Peyer's patch (tissue), 4 donors: ENCODE measurements around the gene SSH2. TPM values are rescaled to one million over a fixed set of nuclear protein-coding genes. Genes with fewer than 3 reads are reported as not detected.

Source experiments
- DNase-seq, 3 donors: peaks; one replicate each; pipeline ENCODE4 v3.0.0-alpha.2; 2017 to 2019
- H3K27ac ChIP-seq, 4 donors: fragments of 200-600 bp; sonication (generic); one replicate each; pipeline ENCODE4 v1.5.1; 2016 to 2019
- H3K27me3 ChIP-seq, 2 donors: fragments of 200-600 bp; sonication (generic); one replicate each; pipeline ENCODE4 v1.5.1; 2019
- H3K36me3 ChIP-seq, 3 donors: fragments of 200-600 bp; sonication (generic); one replicate each; pipeline ENCODE4 v1.5.1; 2016 to 2019
- H3K4me1 ChIP-seq, 4 donors: fragments of 200-600 bp; sonication (generic); one replicate each; pipeline ENCODE4 v1.5.1; 2016 to 2019
- H3K4me3 ChIP-seq, 4 donors: fragments of 200-600 bp; sonication (generic); 1 replicate in 3 of 4; 2 replicates in 1 of 4; pipeline ENCODE4 v1.5.1; 2016 to 2019; ENCODE audit warnings: mild to moderate bottlenecking in 1 of 4
- H3K9me3 ChIP-seq, 4 donors: fragments of 200-600 bp; sonication (generic); one replicate each; pipeline ENCODE4 v1.5.1; 2016 to 2019; ENCODE audit warnings: mild to moderate bottlenecking in 1 of 4
- POLR2A ChIP-seq, 2 donors: fragments of 450-650 bp; IDR thresholded peaks; one replicate each; pipeline ENCODE4 v1.5.1; 2017; ENCODE audit warnings: antibody characterized with exemption in 2 of 2, mild to moderate bottlenecking in 2 of 2, moderate library complexity in 2 of 2
- total RNA-seq, 4 donors: library from RNA; depleted of rRNA; stranded (reverse); fragments of >200 nt; gene quantifications; one replicate each; pipeline ENCODE4 v1.1.0, GENCODE V29; 2016
- TF ChIP-seq, protein P1 (sequence below), 6 experiments: fragments of 450-650 bp in 4 of 6; fragments of 200-600 bp in 2 of 6; sonication (generic) in 1 of 6; IDR thresholded peaks; one replicate each; pipeline ENCODE4 v1.5.1; 2017 to 2019; ENCODE audit warnings: antibody characterized with exemption in 6 of 6, mild to moderate bottlenecking in 3 of 6, moderate library complexity in 1 of 6

Gene SSH2
- total RNA-seq, 4 donors from 2014 or later: 45.4 to 139 (median 58.2) TPM

DNA sequence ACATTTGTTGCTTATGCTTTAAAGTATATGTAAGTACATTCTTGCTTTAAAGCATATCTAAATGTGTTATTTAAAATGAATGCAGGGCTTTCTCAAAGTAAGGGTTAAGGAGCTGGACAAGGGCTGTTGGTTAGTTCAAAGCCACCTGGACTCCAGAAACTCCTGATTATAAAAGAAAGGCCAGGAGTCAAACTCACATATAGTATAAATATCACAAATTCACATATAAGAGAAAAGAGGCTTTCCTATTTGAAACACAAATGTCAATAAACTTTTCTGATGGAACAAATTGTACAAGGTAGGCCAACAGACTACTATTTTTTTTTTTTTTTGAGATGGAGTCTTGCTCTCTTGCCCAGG, 222.8 kb downstream of the SSH2 start:
- Histone ChIP-seq H3K9me3 (no peaks in the 10 kb centered on the region), H3K27me3 (no peaks in the 10 kb centered on the region), H3K4me1 (peaks cover 0 to 38% (median 0%) of the 10 kb centered on the region in 4 donors), H3K36me3 (peaks cover 0 to 9% (median 0%) of the 10 kb centered on the region in 3 donors), H3K27ac (peak overlapping the region; percentile 73 to 82 (median 78)), H3K4me3 (peak overlapping the region in 1 of 4 donors; percentile 11)
- TF ChIP-seq, protein P1, sequence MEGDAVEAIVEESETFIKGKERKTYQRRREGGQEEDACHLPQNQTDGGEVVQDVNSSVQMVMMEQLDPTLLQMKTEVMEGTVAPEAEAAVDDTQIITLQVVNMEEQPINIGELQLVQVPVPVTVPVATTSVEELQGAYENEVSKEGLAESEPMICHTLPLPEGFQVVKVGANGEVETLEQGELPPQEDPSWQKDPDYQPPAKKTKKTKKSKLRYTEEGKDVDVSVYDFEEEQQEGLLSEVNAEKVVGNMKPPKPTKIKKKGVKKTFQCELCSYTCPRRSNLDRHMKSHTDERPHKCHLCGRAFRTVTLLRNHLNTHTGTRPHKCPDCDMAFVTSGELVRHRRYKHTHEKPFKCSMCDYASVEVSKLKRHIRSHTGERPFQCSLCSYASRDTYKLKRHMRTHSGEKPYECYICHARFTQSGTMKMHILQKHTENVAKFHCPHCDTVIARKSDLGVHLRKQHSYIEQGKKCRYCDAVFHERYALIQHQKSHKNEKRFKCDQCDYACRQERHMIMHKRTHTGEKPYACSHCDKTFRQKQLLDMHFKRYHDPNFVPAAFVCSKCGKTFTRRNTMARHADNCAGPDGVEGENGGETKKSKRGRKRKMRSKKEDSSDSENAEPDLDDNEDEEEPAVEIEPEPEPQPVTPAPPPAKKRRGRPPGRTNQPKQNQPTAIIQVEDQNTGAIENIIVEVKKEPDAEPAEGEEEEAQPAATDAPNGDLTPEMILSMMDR (IDR thresholded peaks at IDR 0.05): no peak
- no peak for TF ChIP-seq POLR2A (IDR thresholded peaks at IDR 0.05)
- DNase-seq: no peak

DNA sequence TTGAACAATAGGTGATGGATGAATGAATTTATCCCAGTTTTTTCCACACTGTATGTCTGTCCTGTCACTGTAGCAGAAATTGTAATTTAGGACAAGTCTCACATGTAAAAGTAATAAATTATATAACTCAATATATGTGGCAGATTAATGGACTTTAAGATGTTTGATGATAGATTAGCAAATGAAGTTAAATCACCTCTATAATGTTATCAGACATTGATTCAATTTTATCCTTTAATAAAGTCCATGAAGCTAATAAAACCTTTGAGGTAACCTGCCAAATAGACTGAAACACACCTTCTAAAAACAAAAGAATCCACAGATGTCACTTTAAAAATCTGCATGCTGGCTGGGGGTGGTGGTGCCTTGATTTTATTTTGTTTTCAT, 224.0 kb downstream of the SSH2 start:
- H3K27ac ChIP-seq: peak overlapping the region; percentile 73 to 82 (median 78)
- peaks cover 0 to 19% (median 0%) of the 10 kb centered on the region in 3 donors for H3K36me3 ChIP-seq
- H3K27me3 ChIP-seq: no peaks in the 10 kb centered on the region
- no peaks in the 10 kb centered on the region for H3K9me3 ChIP-seq
- TF ChIP-seq, protein P1 (IDR thresholded peaks at IDR 0.05): no peak
- no peak for TF ChIP-seq POLR2A (IDR thresholded peaks at IDR 0.05)
- H3K4me1 ChIP-seq: peaks cover 0 to 33% (median 0%) of the 10 kb centered on the region in 4 donors
- no peak for DNase-seq
- no peak overlapping the region for H3K4me3 ChIP-seq

GRCh38 chr17:29705386-29705785, 224.6 kb downstream of the SSH2 start:
- Histone ChIP-seq H3K27ac (peak overlapping the region; percentile 73 to 82 (median 78)), H3K4me1 (peaks cover 0 to 30% (median 0%) of the 10 kb centered on the region in 4 donors), H3K36me3 (peaks cover 0 to 25% (median 0%) of the 10 kb centered on the region in 3 donors), H3K9me3 (no peaks in the 10 kb centered on the region), H3K4me3 (no peak overlapping the region), H3K27me3 (no peaks in the 10 kb centered on the region)
- no peak for DNase-seq
- TF ChIP-seq POLR2A (IDR thresholded peaks at IDR 0.05): no peak
- TF ChIP-seq, protein P1 (IDR thresholded peaks at IDR 0.05): no peak

GRCh38 chr17:29699283-29699682, 230.7 kb downstream of the SSH2 start:
- DNase-seq: no peak
- H3K36me3 ChIP-seq: peaks cover 0 to 43% (median 0%) of the 10 kb centered on the region in 3 donors
- TF ChIP-seq, protein P1 (IDR thresholded peaks at IDR 0.05): no peak
- no peak for TF ChIP-seq POLR2A (IDR thresholded peaks at IDR 0.05)
- peaks cover 0 to 2% (median 0%) of the 10 kb centered on the region in 4 donors for H3K4me1 ChIP-seq
- no peaks in the 10 kb centered on the region for H3K9me3 ChIP-seq
- H3K27me3 ChIP-seq: no peaks in the 10 kb centered on the region
- no peak overlapping the region for H3K4me3 ChIP-seq
- H3K27ac ChIP-seq: no peak overlapping the region

DNA sequence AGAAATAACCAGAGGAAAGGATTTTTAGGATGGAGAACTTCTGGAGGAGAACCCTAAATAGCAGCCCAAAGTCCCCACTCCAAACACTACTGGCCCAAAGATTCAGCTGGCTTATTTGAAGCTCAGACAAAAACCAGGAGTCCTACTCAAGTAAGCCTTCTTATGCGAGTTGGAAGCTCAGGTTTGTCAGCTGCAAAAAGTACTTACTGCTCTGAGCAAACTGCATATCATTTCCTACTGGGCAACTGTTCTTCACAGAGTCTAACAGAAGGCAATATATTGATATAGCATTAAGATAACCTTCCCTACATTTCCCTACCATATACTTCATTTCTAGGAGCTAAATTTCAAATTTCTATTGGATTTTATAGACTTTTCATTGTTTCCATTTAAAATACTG, 231.2 kb downstream of the SSH2 start:
- peaks cover 0 to 45% (median 0%) of the 10 kb centered on the region in 3 donors for H3K36me3 ChIP-seq
- H3K27me3 ChIP-seq: no peaks in the 10 kb centered on the region
- H3K27ac ChIP-seq: no peak overlapping the region
- no peak overlapping the region for H3K4me3 ChIP-seq
- no peaks in the 10 kb centered on the region for H3K9me3 ChIP-seq
- no peak for TF ChIP-seq POLR2A (IDR thresholded peaks at IDR 0.05)
- TF ChIP-seq, protein P1 (IDR thresholded peaks at IDR 0.05): no peak
- DNase-seq: no peak
- no peaks in the 10 kb centered on the region for H3K4me1 ChIP-seq
